Mammary epithelial cell (primary cell): Measurements from ENCODE around the gene CCL23.

Experiments used
- CTCF ChIP-seq, 2 donors: IDR thresholded peaks in 1 of 2; conservative IDR thresholded peaks in 1 of 2; 2 replicates each; pipeline ENCODE4 v1.5.1; 2011 to 2012; ENCODE audit warnings: inconsistent platforms in 2 of 2, low read length in 2 of 2, mild to moderate bottlenecking in 2 of 2, control low read depth in 1 of 2, low read depth in 1 of 2; ENCODE audit not compliant: insufficient read depth in 1 of 2; ENCODE audit errors: extremely low read depth in 1 of 2
- EZH2 ChIP-seq: IDR thresholded peaks from 2 replicates; pipeline ENCODE4 v1.6.1; 2012; ENCODE audit warnings: low read length, inconsistent platforms, borderline replicate concordance

- no peak for TF ChIP-seq CTCF (conservative IDR thresholded peaks at IDR 0.05 in 1 of 2, IDR thresholded peaks at IDR 0.05 in 1 of 2; ENCODE audit: extremely low read depth in 1 of 2, insufficient read depth in 1 of 2, low read depth in 1 of 2, low read length in 2 of 2)
- TF ChIP-seq EZH2: no peak
These were observed 48.7 kb upstream of the CCL23 start for GRCh38 chr17:36066365-36066985.
